KMS-11 (cell line): Measurements from ENCODE around the gene SLC9A9.
A peak's percentile ranks its signal among the peaks of the same experiment; 100 is the strongest.

ENCODE experiments used
- H2AFZ ChIP-seq: fragments of 200-600 bp; sonication (generic); 2 replicates; pipeline ENCODE4 v1.6.1; 2016; ENCODE audit warnings: antibody characterized with exemption, mixed run types, low read depth
- H3K27ac ChIP-seq: fragments of 200-600 bp; sonication (generic); 2 replicates; pipeline ENCODE4 v1.6.1; 2016; ENCODE audit warnings: mild to moderate bottlenecking, mixed run types
- H3K27me3 ChIP-seq: fragments of 200-600 bp; sonication (generic); 2 replicates; pipeline ENCODE4 v1.6.1; 2017; ENCODE audit warnings: mild to moderate bottlenecking, low read depth, mixed run types, moderate library complexity; ENCODE audit not compliant: insufficient read depth
- H3K36me3 ChIP-seq: fragments of 200-600 bp; sonication (generic); 2 replicates; pipeline ENCODE4 v1.6.1; 2017; ENCODE audit warnings: mild to moderate bottlenecking, mixed run types; ENCODE audit not compliant: insufficient read depth
- H3K4me1 ChIP-seq: fragments of 200-600 bp; sonication (generic); 2 replicates; pipeline ENCODE4 v1.6.1; 2016; ENCODE audit warnings: mild to moderate bottlenecking, low read depth, mixed run types; ENCODE audit not compliant: poor library complexity, severe bottlenecking
- H3K4me2 ChIP-seq: fragments of 200-600 bp; sonication (generic); 2 replicates; pipeline ENCODE4 v1.7.0; 2016; ENCODE audit warnings: mild to moderate bottlenecking, mixed run types
- H3K4me3 ChIP-seq: fragments of 200-600 bp; sonication (generic); IDR thresholded peaks from 2 replicates; pipeline ENCODE4 v1.6.1; 2017; ENCODE audit warnings: low read depth, low read length, mixed read lengths; ENCODE audit not compliant: insufficient read depth
- H3K79me2 ChIP-seq: fragments of 200-600 bp; sonication (generic); 2 replicates; pipeline ENCODE4 v1.6.1; 2016; ENCODE audit warnings: low read depth, mixed run types; ENCODE audit not compliant: insufficient read depth
- H3K9ac ChIP-seq: fragments of 200-600 bp; sonication (generic); 2 replicates; pipeline ENCODE4 v1.6.1; 2016; ENCODE audit warnings: mild to moderate bottlenecking, mixed run types
- H4K20me1 ChIP-seq: fragments of 200-600 bp; sonication (generic); 2 replicates; pipeline ENCODE4 v1.6.1; 2016; ENCODE audit warnings: mild to moderate bottlenecking, mixed run types; ENCODE audit not compliant: insufficient read depth
- CTCF ChIP-seq: fragments of 200-600 bp; sonication (generic); conservative IDR thresholded peaks from 2 replicates; pipeline ENCODE4 v1.6.1; 2017; ENCODE audit warnings: low read depth, mild to moderate bottlenecking, antibody characterized with exemption, low read length, moderate library complexity, mixed read lengths

SLC9A9 gene

GRCh38 chr3:143832433-143832832 lies 15.8 kb downstream of the SLC9A9 start:
- TF ChIP-seq CTCF, result no peak
- Histone ChIP-seq H3K4me2 (peak overlapping the region; percentile 84), H3K9ac (peak overlapping the region; percentile 53; the same call in 1 of the 2 replicates), H3K36me3 (no peaks in the 10 kb centered on the region), H3K79me2 (peaks cover 8% of the 10 kb centered on the region; the same call in 1 of the 2 replicates), H3K4me3 (peak overlapping the region; percentile 6), H2AFZ (0 out of 2 replicates have a peak overlapping the region, but pooled peaks have one; percentile 3), H3K4me1 (peaks cover 73% of the 10 kb centered on the region), H4K20me1 (no peaks in the 10 kb centered on the region), H3K27ac (peak overlapping the region; percentile 80), H3K27me3 (no peaks in the 10 kb centered on the region)

GRCh38 chr3:143831994-143832393 lies 16.3 kb downstream of the SLC9A9 start:
- Histone ChIP-seq H4K20me1 (no peaks in the 10 kb centered on the region), H3K4me3 (peak overlapping the region; percentile 21), H3K27ac (peak overlapping the region; percentile 80), H3K4me2 (peak overlapping the region; percentile 84), H3K79me2 (peaks cover 8% of the 10 kb centered on the region; the same call in 1 of the 2 replicates), H3K27me3 (no peaks in the 10 kb centered on the region), H3K4me1 (peaks cover 68% of the 10 kb centered on the region), H2AFZ (0 out of 2 replicates have a peak overlapping the region, but pooled peaks have one; percentile 3), H3K36me3 (no peaks in the 10 kb centered on the region), H3K9ac (peak overlapping the region; percentile 53; the same call in 1 of the 2 replicates)
- TF ChIP-seq CTCF, result no peak

GRCh38 chr3:143831208-143831607 lies 17.1 kb downstream of the SLC9A9 start:
- peak overlapping the region; percentile 3; the same call in 1 of the 2 replicates for H2AFZ ChIP-seq
- H3K4me2 ChIP-seq, result peak overlapping the region; percentile 84
- H3K27ac ChIP-seq, result peak overlapping the region; percentile 80
- H3K36me3 ChIP-seq, result no peaks in the 10 kb centered on the region
- no peaks in the 10 kb centered on the region for H3K27me3 ChIP-seq
- peak overlapping the region; percentile 21 for H3K4me3 ChIP-seq
- H3K4me1 ChIP-seq, result peaks cover 67% of the 10 kb centered on the region
- TF ChIP-seq CTCF, result no peak
- H3K9ac ChIP-seq, result peak overlapping the region; percentile 53
- peaks cover 8% of the 10 kb centered on the region; the same call in 1 of the 2 replicates for H3K79me2 ChIP-seq
- no peaks in the 10 kb centered on the region for H4K20me1 ChIP-seq

- Histone ChIP-seq H3K9ac (peak overlapping the region; percentile 53), H3K4me2 (peak overlapping the region; percentile 84), H3K27ac (peak overlapping the region; percentile 80), H3K79me2 (peaks cover 8% of the 10 kb centered on the region; the same call in 1 of the 2 replicates), H3K36me3 (no peaks in the 10 kb centered on the region), H4K20me1 (no peaks in the 10 kb centered on the region), H3K27me3 (no peaks in the 10 kb centered on the region), H2AFZ (peak overlapping the region; percentile 3; the same call in 1 of the 2 replicates), H3K4me1 (peaks cover 70% of the 10 kb centered on the region), H3K4me3 (no peak overlapping the region)
- no peak for TF ChIP-seq CTCF
Observed at GRCh38 chr3:143830786-143831185, 17.5 kb downstream of the SLC9A9 start.
